ENCODE results near the gene PDE7B.

DNA sequence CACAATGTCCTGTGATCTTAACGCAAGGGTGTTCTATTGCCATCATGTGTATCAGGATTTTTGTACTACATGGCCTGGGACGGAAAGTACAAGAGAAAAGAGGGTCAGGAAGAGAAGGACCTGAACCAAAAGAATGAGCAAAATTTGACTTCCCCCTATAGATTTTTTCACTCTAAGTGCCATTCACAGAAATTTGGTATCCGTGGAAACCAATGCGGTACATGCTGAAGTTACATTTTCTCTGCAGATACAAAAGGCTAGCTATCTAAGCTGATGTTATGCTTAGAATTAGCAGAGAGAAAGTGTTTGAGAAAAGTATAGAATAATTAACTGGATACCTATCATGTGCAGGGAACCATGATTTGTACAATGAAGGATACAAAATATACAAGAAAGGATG, 12.4 kb upstream of the PDE7B start:
- TF ChIP-seq, protein P1, sequence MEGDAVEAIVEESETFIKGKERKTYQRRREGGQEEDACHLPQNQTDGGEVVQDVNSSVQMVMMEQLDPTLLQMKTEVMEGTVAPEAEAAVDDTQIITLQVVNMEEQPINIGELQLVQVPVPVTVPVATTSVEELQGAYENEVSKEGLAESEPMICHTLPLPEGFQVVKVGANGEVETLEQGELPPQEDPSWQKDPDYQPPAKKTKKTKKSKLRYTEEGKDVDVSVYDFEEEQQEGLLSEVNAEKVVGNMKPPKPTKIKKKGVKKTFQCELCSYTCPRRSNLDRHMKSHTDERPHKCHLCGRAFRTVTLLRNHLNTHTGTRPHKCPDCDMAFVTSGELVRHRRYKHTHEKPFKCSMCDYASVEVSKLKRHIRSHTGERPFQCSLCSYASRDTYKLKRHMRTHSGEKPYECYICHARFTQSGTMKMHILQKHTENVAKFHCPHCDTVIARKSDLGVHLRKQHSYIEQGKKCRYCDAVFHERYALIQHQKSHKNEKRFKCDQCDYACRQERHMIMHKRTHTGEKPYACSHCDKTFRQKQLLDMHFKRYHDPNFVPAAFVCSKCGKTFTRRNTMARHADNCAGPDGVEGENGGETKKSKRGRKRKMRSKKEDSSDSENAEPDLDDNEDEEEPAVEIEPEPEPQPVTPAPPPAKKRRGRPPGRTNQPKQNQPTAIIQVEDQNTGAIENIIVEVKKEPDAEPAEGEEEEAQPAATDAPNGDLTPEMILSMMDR (conservative IDR thresholded peaks at IDR 0.05; ENCODE audit: low read length): no peak
- no peak for TF ChIP-seq EZH2phosphoT487 (IDR thresholded peaks at IDR 0.05; ENCODE audit: borderline replicate concordance, low read depth, low read length)

All from OCI-LY7 (cell line).